ENCODE results near the gene RHBDD1. TPM values are rescaled to one million over a fixed set of nuclear protein-coding genes. Genes with fewer than 3 reads are reported as not detected.

Gene RHBDD1
- total and polyA plus RNA-seq, 11 donors: 4.7 to 44.5 (median 32.6) TPM

DNA sequence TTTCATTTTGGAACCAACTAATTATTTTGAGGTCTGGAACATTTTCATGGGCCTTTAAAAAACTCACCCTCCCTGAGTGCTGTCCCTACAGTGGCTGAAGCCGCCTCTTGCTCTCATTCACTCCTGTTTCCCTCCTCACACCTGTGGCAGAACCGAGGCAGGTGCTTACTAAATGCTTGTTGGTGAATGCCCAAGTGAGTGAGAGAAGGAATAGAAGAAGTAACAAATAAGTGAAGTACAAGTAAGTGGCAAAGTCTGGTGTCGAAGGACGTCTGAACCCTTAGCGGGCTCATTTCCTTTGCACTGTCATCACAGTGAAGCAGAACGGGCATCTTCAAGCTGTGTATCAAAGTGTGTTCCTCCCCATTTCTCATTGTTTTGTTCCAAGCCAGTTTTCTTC lies 135.2 kb downstream of the RHBDD1 start:
- H3K27me3 ChIP-seq: no peaks in the 10 kb centered on the region
- H3K9me3 ChIP-seq: peaks cover 0 to 6% (median 0%) of the 10 kb centered on the region in 12 donors
- ATAC-seq: no peak
- no peak for DNase-seq
- 75 to 85% (median 81%) methylated on average over 6 of the region's 6 CpGs for WGBS, 4 donors
- peaks cover 0 to 4% (median 0%) of the 10 kb centered on the region in 9 donors for H3K36me3 ChIP-seq
- peaks cover 0 to 3% (median 0%) of the 10 kb centered on the region in 12 donors for H3K4me1 ChIP-seq
- intact Hi-C loops (cut with DNase I): no loop called here
- no peak overlapping the region for H3K27ac ChIP-seq
- no peak overlapping the region for H3K4me3 ChIP-seq
- TF ChIP-seq POLR2A (IDR thresholded peaks at IDR 0.05): no peak
- TF ChIP-seq, protein P1, sequence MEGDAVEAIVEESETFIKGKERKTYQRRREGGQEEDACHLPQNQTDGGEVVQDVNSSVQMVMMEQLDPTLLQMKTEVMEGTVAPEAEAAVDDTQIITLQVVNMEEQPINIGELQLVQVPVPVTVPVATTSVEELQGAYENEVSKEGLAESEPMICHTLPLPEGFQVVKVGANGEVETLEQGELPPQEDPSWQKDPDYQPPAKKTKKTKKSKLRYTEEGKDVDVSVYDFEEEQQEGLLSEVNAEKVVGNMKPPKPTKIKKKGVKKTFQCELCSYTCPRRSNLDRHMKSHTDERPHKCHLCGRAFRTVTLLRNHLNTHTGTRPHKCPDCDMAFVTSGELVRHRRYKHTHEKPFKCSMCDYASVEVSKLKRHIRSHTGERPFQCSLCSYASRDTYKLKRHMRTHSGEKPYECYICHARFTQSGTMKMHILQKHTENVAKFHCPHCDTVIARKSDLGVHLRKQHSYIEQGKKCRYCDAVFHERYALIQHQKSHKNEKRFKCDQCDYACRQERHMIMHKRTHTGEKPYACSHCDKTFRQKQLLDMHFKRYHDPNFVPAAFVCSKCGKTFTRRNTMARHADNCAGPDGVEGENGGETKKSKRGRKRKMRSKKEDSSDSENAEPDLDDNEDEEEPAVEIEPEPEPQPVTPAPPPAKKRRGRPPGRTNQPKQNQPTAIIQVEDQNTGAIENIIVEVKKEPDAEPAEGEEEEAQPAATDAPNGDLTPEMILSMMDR (IDR thresholded peaks at IDR 0.05): no peak

GRCh38 chr2:226971770-226972169 lies 135.9 kb downstream of the RHBDD1 start:
- intact Hi-C loops (cut with DNase I): no loop called here
- Histone ChIP-seq H3K4me3 (no peak overlapping the region), H3K27me3 (no peaks in the 10 kb centered on the region), H3K36me3 (peaks cover 0 to 4% (median 0%) of the 10 kb centered on the region in 9 donors), H3K27ac (no peak overlapping the region), H3K9me3 (peaks cover 0 to 6% (median 0%) of the 10 kb centered on the region in 12 donors), H3K4me1 (peaks cover 0 to 3% (median 0%) of the 10 kb centered on the region in 12 donors)
- no peak for TF ChIP-seq POLR2A (IDR thresholded peaks at IDR 0.05)
- TF ChIP-seq, protein P1 (IDR thresholded peaks at IDR 0.05): no peak
- no peak for DNase-seq
- 92 to 96% (median 94%) methylated on average over 4 of the region's 4 CpGs for WGBS, 4 donors
- ATAC-seq: no peak

DNA sequence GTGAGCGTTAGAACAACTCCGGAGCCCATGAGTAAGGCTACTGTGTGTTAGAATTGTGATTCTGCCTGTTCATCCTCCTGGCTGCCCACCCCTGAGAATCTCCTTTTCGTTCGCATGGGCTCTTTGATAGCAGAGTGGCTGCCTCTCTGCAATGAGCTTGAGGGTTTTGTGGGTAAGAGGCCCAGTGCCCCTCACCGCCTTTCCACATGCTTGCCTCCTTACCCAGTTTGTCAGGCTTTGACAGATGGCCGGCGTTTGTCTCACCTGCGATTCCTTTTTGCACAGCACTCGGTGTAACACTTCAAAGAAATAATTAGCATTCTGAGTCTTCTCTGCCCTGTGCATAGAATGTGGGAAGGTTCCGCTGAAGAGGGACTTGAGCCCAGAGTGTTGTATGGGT lies 138.0 kb downstream of the RHBDD1 start:
- Histone ChIP-seq H3K36me3 (peaks cover 0 to 4% (median 0%) of the 10 kb centered on the region in 9 donors), H3K9me3 (no peaks in the 10 kb centered on the region), H3K27me3 (no peaks in the 10 kb centered on the region), H3K4me3 (no peak overlapping the region), H3K4me1 (peaks cover 0 to 3% (median 0%) of the 10 kb centered on the region in 12 donors), H3K27ac (no peak overlapping the region)
- 89 to 94% (median 92%) methylated on average over 10 of the region's 10 CpGs for WGBS, 4 donors
- intact Hi-C loops (cut with DNase I): no loop called here
- no peak for TF ChIP-seq POLR2A (IDR thresholded peaks at IDR 0.05)
- TF ChIP-seq, protein P1 (IDR thresholded peaks at IDR 0.05): no peak
- DNase-seq (no peak), ATAC-seq (no peak)

DNA sequence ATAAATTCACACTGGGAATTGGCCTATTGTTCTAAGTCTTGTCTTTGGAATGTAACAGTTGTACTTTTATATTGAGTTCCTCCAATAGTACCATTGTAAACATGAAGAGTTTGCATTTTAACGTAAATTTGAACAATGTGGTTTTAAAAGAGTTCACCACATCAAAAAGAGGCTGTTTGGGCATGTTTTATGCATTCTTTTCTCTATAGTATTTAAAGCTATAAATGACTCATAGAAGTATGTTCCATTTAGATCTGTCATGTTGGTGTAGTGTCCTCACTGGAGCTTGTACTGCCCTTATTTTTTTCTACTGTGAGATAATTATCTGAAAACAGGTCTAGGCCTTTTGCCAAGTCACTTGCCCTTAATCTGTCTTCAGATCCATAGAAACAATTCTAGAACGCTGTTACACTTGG lies 141.9 kb downstream of the RHBDD1 start:
- Histone ChIP-seq H3K36me3 (peaks cover 0 to 4% (median 0%) of the 10 kb centered on the region in 9 donors), H3K4me3 (no peak overlapping the region), H3K27me3 (no peaks in the 10 kb centered on the region), H3K27ac (no peak overlapping the region), H3K9me3 (no peaks in the 10 kb centered on the region), H3K4me1 (peaks cover 0 to 4% (median 0%) of the 10 kb centered on the region in 12 donors)
- intact Hi-C loops (cut with DNase I): no loop called here
- DNase-seq (no peak), ATAC-seq (no peak)
- TF ChIP-seq POLR2A (IDR thresholded peaks at IDR 0.05): no peak
- TF ChIP-seq, protein P1 (IDR thresholded peaks at IDR 0.05): no peak
- 80 to 91% (median 87%) methylated on average over 2 of the region's 2 CpGs for WGBS, 4 donors

Measured in heart left ventricle (tissue), 16 donors.